ENCODE results near the gene SCRN2.

SCRN2 gene

GRCh38 chr17:47871048-47871447 lies 30.0 kb upstream of the SCRN2 start:
- no peak for DNase-seq

GRCh38 chr17:47870056-47870455 lies 29.0 kb upstream of the SCRN2 start:
- no peak for DNase-seq

- no peak for DNase-seq
These were observed 28.0 kb upstream of the SCRN2 start for GRCh38 chr17:47869114-47869513.

GRCh38 chr17:47867813-47868533 lies 26.9 kb upstream of the SCRN2 start:
- DNase-seq: no peak

DNA sequence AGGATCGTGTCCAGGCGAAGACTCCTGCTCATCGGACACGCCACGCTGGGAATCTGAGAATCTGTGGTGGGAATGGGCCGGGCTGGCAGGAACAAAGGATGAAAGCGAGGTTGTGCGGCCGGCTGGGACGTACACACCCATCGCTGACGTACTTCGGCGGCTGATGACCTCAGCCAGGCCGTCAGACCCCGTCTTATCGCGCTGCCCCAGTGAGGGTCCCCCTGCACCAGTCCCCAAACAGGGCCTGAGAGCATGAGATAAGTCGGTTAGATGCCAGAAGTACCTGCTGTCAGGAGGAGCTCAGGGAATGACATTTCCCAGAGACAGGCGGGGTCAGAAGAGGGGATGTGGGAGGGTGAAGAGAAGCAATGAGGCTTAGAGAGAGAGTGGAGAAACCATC lies 25.9 kb upstream of the SCRN2 start:
- DNase-seq: no peak

DNA sequence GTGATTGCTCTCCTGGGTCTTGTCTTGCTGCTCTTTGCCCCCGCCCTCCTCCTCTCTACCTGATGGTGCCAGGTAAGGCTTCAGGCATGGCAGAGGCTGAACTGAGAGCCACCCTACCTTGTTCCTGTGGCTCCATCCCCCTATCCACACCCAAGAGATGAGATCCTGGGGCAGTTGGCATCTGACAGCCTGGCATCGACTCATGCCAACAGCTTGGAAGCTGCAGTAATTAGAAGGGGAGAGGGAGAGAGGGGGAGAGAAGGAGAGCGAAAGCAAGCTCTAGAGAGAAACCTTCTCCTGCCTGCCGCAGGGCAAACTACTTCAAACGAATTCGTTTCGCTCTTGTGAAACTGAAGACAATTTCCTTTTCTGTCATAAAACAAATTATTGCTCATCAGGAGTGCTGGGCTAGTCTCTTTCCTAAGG lies 23.7 kb upstream of the SCRN2 start:
- peak; percentile 65 for DNase-seq

GRCh38 chr17:47862621-47863440 lies 21.8 kb upstream of the SCRN2 start:
- no peak for DNase-seq

DNA sequence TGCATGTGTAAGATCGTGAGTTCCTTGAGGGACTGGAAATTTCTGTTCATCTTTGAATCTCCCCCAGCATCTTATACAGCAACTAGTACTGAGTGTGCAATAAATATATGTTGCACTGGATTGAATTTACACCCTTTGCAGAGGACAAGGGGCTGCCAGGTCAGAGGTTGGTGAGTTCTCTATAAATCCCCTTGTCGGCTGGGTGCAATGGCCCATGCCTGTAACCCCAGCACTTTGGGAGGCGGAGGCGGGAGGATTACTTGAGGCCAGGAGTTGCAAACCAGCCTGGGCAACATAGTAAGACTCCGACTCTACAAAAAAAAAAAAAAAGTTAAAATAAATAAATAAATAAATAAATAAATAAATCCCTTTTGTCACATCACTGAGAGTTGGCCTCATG lies 19.3 kb upstream of the SCRN2 start:
- DNase-seq: no peak

DNA sequence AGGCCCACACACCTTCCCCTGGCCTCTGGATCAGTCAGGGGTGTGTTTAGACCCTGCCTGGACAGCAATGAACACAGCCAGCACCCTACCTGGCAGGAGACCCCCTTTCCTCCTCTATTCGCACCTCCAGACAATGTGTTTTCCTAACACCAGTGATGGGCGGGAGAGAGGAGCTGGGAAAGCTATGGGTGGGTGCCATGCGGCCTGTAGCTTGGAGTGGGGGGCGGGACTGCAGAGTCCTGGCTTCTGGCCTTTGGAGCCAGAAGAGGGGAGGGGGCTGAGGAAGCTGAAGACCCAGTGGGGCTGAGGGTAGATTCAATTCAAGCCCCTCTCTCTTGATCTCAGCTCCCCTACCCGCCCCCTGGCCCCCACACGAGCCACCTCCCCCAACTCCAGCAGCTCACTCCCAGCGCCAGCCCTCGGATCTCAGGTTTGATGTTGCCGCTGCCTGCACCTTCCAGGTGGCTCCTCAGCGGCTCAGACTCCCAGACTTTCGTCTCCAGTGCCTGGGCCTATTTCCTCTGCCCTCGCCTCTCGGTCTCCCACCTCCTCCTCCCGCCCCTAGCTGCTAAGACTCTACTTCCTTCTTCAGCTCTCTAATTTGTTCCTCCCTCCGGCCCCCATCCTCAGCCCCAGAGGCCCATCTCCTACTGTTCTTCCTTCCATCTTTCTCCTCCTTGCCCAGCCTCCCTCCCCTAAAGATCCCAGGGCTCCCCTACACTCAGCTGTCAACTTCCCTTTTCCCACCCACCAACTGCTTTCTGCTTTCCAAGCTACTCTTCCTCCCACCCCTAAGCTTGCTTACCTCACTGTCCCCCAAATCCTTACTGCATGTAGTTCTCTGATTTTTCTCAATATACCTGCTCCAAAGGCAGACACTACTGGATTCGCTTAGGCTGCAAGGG lies 16.7 kb upstream of the SCRN2 start:
- no peak for DNase-seq

DNA sequence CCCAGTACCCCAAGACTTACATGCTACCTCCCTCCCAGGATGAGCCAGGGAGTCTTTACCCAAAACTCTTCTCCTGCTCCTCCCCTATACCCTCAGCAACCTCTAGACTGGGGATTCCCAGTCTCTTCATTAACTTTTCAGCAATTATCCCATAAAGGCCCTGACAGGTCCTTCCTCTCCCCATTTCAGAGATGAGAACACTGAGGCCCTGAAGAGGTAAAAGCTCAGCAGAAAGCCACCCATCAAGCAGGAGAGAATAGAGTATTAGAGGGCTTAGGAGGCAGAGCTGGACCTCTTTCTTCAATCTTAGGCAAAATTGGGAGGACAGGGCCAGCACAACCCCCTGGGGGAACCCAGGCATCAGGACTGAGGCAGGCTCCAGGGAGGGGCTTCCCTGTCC lies 15.8 kb upstream of the SCRN2 start:
- DNase-seq: no peak

GRCh38 chr17:47855737-47856136 lies 14.7 kb upstream of the SCRN2 start:
- DNase-seq: no peak

- no peak for DNase-seq
These were observed 12.5 kb upstream of the SCRN2 start for GRCh38 chr17:47853616-47854015.

DNA sequence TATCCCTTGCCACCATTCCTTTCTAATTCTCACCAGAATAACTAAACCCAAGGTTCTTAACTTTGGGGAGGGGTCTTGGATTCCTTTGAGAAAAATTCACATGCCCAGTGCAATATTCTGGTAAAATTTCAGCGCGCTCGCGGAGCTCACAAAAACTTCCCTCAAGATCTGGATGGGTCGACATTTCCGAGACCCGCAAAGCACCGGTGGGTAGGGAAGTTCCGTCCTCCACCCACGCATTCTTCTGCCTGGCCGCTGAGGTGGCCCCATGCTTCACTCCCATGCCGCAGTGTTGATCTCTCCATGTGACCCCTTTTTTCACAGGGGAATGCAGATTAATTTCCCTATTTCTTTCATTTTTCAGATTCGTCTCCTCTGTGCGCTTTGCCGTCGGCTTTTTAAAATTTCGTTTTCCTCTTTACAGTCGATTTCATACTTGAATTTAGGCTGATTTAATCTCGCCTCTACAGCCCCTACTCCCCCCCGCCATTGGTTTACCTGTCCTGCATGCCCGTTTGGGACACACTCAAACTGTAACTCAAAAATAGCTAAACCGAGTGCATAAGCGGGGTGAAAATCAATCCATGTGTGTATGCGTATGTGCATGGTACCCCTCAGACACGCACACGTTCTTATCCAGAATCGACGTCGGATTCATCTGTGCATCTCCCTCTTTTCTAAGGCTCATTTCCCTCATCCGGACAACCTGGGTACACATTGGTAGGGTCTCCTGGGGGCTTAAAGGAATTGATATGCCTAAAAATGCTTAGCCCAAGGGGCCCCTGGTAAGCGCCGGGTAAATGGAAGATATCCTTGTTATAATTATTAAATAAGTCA lies 11.3 kb upstream of the SCRN2 start:
- DNase-seq: no peak

GRCh38 chr17:47851764-47852112 lies 10.7 kb upstream of the SCRN2 start:
- no peak for DNase-seq

DNA sequence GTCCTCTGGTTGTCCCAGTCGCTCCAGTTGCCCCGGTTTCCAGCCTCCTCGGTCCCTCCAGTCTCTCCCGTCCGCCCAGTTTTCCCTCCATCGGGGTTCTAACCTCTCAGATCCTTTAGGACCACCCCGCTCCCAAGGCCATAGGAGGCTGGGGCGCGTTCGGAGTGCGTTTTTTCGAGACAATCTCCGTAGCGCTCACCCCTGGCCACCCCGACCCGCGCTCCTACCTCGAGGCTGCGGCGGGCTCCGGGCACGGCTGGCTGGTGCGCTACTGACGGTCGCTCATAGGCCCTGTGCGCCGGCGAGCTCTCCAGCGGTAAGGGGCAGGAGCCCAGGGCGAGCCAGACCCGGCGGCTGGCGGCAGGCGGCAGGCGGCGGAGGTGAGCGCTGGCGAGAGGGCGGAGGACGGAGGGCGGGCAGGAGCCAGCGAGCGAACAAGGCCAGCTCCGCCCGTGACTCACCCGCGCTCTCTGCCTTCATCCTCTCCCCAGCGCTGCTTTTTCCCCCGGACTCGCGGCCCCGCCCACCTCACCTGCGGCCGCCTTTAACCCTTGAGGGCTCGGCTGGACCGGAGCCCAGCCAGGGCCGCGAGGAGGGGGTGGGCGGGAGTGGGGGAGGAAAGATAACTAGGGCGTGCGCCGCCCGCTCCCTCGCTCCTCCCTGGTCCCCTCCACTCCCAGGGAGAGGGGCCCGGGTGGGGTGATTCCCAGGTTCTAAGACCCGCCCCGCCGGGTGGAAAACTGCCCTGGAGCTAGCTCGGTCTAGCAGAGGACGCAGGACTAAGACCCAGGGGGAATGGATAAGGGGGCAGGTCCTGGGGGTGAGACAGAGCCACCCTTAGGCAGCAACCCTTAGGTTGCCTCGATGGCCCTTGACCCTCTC lies 9.9 kb upstream of the SCRN2 start, which contains the start of gene SP6:
SP6 (minus strand) TSS at position 472 of the 882 bp plus-strand sequence. CDS start 2,734 bp downstream, outside the sequence.
- peak; percentile 38 for DNase-seq

GRCh38 chr17:47850373-47850691 lies 9.3 kb upstream of the SCRN2 start:
- no peak for DNase-seq

GRCh38 chr17:47848198-47848513 lies 7.1 kb upstream of the SCRN2 start:
- no peak for DNase-seq

GRCh38 chr17:47847341-47848197 lies 6.5 kb upstream of the SCRN2 start:
- peak; percentile 23 for DNase-seq

- no peak for DNase-seq
These were observed 5.8 kb upstream of the SCRN2 start for GRCh38 chr17:47846716-47847340.

DNA sequence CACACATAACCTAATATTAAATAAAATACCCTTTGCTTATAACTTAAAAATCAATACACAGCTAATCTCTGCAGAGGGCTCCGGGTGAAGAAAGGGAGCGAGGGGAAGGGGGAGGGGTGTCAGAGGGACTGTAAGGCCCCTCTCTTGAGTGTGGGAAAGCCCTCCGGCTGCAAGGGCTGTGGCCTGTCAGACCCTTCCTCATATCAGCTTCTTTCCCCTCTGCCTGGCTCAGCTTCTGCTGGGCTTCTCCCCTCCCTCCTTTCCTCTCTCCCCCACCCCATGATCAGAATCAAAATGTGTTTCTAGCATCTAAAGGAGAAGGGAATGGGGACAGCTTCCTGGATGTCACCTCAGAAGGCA lies 4.6 kb upstream of the SCRN2 start:
- DNase-seq: no peak
